Head of caudate nucleus (tissue), 42 donors: ENCODE data around the gene CLBA1.
"Not testable (repeated sequence)": the region's sequence is repeated elsewhere in the genome, so short reads cannot be mapped to it uniquely, and the experiment has no call there.

ENCODE experiments used
- DNase-seq, 42 donors: peaks; one replicate each; pipeline versions ENCODE4 v3.0.0 to v3.0.0-alpha.2; 2020 to 2021; ENCODE audit warnings: mixed read lengths in 7 of 42
- intact Hi-C: fragments of 100-400 bp; cut with DNase I; formaldehyde crosslinking; loops from one replicate; pipeline ENCODE4 v1.15.0; 2022

The CLBA1 gene

GRCh38 chr14:105029402-105029801 lies 43.8 kb downstream of the CLBA1 start:
- intact Hi-C loops: no loop called here
- no peak for DNase-seq

GRCh38 chr14:105030194-105030593 lies 44.6 kb downstream of the CLBA1 start:
- intact Hi-C loops: no loop called here
- no peak for DNase-seq

GRCh38 chr14:105030836-105031396 lies 45.3 kb downstream of the CLBA1 start:
- intact Hi-C loops: no loop called here
- no peak for DNase-seq

GRCh38 chr14:105032451-105032901 lies 46.9 kb downstream of the CLBA1 start:
- DNase-seq, intact Hi-C loops: not testable (repeated sequence)

GRCh38 chr14:105033412-105033900 lies 47.9 kb downstream of the CLBA1 start:
- intact Hi-C loops, DNase-seq: not testable (repeated sequence)

- intact Hi-C loops: no loop called here
- no peak for DNase-seq
Measured at GRCh38 chr14:105034315-105035039, 48.9 kb downstream of the CLBA1 start.

GRCh38 chr14:105035616-105036015 lies 50.0 kb downstream of the CLBA1 start:
- intact Hi-C loops, DNase-seq: not testable (repeated sequence)

- intact Hi-C loops: no loop called here
- DNase-seq: no peak
Measured at GRCh38 chr14:105039458-105040205, 54.0 kb downstream of the CLBA1 start.

GRCh38 chr14:105041841-105042765 lies 56.5 kb downstream of the CLBA1 start:
- intact Hi-C loops: no loop called here
- peak in 1 of 42 donors; percentile 18 for DNase-seq

GRCh38 chr14:105042813-105043212 lies 57.2 kb downstream of the CLBA1 start:
- DNase-seq: no peak
- intact Hi-C loops: no loop called here

- no peak for DNase-seq
- intact Hi-C loops: no loop called here
Measured at GRCh38 chr14:105043641-105044040, 58.1 kb downstream of the CLBA1 start.
